Colonic mucosa (tissue), 4 donors: ENCODE measurements around the gene PFDN1. TPM values are rescaled to one million over a fixed set of nuclear protein-coding genes. Genes with fewer than 3 reads are reported as not detected.

Experiments used
- DNase-seq: peaks from one replicate; pipeline ENCODE4 v3.0.0-alpha.2; 2020
- H3K27ac ChIP-seq: fragments of 200-600 bp; one replicate; pipeline ENCODE4 v1.8.0; 2021
- H3K27me3 ChIP-seq: fragments of 200-600 bp; one replicate; pipeline ENCODE4 v1.8.0; 2021
- H3K36me3 ChIP-seq: fragments of 200-600 bp; one replicate; pipeline ENCODE4 v1.8.0; 2021
- H3K4me1 ChIP-seq: fragments of 200-600 bp; one replicate; pipeline ENCODE4 v1.8.0; 2021; ENCODE audit warnings: mild to moderate bottlenecking
- H3K4me3 ChIP-seq: fragments of 200-600 bp; one replicate; pipeline ENCODE4 v1.8.0; 2021
- H3K9ac ChIP-seq, 2 donors: one replicate each; pipeline ENCODE4 v1.7.0; 2013; ENCODE audit warnings: control low read depth in 2 of 2, low read depth in 2 of 2, low read length in 2 of 2
- H3K9me3 ChIP-seq: fragments of 200-600 bp; one replicate; pipeline ENCODE4 v1.8.0; 2021
- intact Hi-C: fragments of 100-400 bp; cut with DNase I; formaldehyde crosslinking; loops from one replicate; pipeline ENCODE4 v1.14.1; 2022
- total RNA-seq, 2 donors: library from RNA; stranded (reverse); fragmentation: NEBNext Ultra II Directional in 1 of 2; extraction: Animal tissue kit (Norgen Biotek cat#: 25700) in 1 of 2; gene quantifications; one replicate each; pipeline ENCODE4 v1.2.1, GENCODE V29; 2021
- TF ChIP-seq, protein P1 (sequence below): fragments of 200-600 bp; IDR thresholded peaks from one replicate; pipeline ENCODE4 v1.8.0; 2022; ENCODE audit warnings: antibody characterized with exemption, mild to moderate bottlenecking
- donor health status: healthy.
- donor health status: DM: no; HTN: no; CAD: no.
- donor health status: DM: no; HTN: no; CAD: no.

Gene PFDN1
- total RNA-seq, 2 donors from 2014 or later, result 41.2 to 41.4 TPM

DNA sequence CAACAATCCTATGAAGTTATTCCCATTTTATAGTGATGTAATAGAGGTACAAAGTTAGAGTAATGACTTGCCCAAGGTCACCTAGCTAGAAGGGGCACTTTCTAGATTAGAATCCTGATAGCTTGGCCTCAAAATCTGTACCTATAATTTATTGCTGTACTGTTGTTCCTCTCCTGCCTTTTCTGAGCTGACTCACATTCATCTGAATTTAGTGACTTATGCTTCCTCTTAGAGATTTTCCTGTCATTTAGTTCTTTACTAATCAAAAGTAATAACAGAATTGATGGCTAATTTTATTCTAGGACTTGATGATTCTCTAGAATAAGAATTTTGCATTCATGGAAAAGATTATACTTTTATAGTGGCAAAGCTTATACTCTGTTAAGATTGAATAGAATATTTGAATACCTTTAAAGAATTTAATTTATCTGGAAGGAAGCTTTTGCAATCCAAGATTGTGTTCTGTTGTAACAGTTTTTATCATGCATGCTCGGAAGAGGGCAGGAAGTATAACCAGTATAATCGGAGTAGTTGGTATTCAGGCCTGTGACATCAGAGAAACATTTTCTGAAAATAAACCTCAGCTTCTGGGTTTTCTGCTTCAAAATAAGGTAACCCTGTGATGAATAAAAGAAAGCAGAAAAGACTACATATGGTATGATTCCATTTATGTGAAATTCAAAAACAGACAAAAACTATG, 106.6 kb downstream of the PFDN1 start:
- no peaks in the 10 kb centered on the region for H3K27me3 ChIP-seq
- H3K9me3 ChIP-seq, result no peaks in the 10 kb centered on the region
- intact Hi-C loops, result no loop called here
- peaks cover 9% of the 10 kb centered on the region for H3K4me1 ChIP-seq
- no peak overlapping the region for H3K27ac ChIP-seq
- H3K4me3 ChIP-seq, result no peak overlapping the region
- TF ChIP-seq, protein P1, sequence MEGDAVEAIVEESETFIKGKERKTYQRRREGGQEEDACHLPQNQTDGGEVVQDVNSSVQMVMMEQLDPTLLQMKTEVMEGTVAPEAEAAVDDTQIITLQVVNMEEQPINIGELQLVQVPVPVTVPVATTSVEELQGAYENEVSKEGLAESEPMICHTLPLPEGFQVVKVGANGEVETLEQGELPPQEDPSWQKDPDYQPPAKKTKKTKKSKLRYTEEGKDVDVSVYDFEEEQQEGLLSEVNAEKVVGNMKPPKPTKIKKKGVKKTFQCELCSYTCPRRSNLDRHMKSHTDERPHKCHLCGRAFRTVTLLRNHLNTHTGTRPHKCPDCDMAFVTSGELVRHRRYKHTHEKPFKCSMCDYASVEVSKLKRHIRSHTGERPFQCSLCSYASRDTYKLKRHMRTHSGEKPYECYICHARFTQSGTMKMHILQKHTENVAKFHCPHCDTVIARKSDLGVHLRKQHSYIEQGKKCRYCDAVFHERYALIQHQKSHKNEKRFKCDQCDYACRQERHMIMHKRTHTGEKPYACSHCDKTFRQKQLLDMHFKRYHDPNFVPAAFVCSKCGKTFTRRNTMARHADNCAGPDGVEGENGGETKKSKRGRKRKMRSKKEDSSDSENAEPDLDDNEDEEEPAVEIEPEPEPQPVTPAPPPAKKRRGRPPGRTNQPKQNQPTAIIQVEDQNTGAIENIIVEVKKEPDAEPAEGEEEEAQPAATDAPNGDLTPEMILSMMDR, result no peak
- no peaks in the 10 kb centered on the region for H3K36me3 ChIP-seq
- DNase-seq, result no peak
- H3K9ac ChIP-seq, result no peak overlapping the region

Other genes with a start within 250 kb of the PFDN1 start
- 10 to 100 TPM; 20.5 to 21.6 TPM for gene PURA, start 189.0 kb downstream of the PFDN1 start, total RNA-seq
- 1 to 10 TPM; 7.8 to 9.5 TPM for gene IGIP, start 177.2 kb downstream of the PFDN1 start, total RNA-seq
- gene CYSTM1, start 127.9 kb downstream of the PFDN1 start, total RNA-seq, result 100 to 1,000 TPM; 205 TPM
- 10 to 100 TPM in 1 of 2 donors, 1 to 10 TPM in 1; 4.3 to 14.6 TPM for gene HBEGF, start 43.5 kb upstream of the PFDN1 start, total RNA-seq
- under 1 TPM in 1 of 2 donors, not detected in 1; 0.42 TPM for gene SLC4A9, start 57.1 kb upstream of the PFDN1 start, total RNA-seq
- gene ANKHD1, start 98.7 kb upstream of the PFDN1 start, total RNA-seq, result 100 to 1,000 TPM; 108 to 115 TPM
- 10 to 100 TPM; 13.5 to 13.8 TPM for gene EIF4EBP3, start 244.6 kb upstream of the PFDN1 start, total RNA-seq